Activated CD8-positive, alpha-beta memory T cell treated with anti-CD3 and anti-CD28 coated beads, Interleukin-2, amount 50 U/mL, for 24 hours (primary cell): Measurements from ENCODE around the gene JPT1.
A peak's percentile ranks its signal among the peaks of the same experiment; 100 is the strongest.
"Not testable (repeated sequence)": the region's sequence is repeated elsewhere in the genome, so short reads cannot be mapped to it uniquely, and the experiment has no call there.

Source experiments
- DNase-seq: peaks from one replicate; pipeline ENCODE4 v3.0.0-alpha.2; 2020; ENCODE audit errors: extremely low read depth

JPT1 gene

DNA sequence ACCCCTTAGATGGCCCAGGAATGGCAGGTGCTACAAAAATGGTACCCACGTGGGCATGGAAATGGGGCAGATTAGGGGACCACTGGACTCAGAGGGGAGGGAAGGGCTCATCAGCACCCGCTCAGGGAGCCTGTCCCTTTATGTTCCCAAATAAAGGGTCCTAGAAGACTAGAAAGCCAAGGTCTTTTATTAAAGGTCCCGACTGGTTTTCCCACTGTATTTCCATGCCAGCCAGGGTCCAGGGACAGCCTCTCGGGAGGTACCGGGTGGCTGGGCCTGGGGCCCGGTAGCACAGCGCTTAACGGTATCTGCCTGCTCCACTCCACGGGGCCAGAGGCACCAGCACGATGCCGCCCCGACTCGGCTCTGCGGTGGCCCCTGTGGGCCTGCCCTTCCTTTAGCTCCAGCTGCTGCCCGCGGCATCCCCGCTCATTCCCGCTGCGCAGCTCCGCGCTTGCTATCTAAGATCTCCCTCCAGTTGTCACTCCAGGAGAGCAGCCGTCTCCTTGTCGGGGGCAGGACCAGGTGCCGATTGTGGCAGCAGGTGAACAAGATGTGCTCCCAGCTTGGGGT is 24.2 kb downstream of the JPT1 start:
- no peak for DNase-seq

DNA sequence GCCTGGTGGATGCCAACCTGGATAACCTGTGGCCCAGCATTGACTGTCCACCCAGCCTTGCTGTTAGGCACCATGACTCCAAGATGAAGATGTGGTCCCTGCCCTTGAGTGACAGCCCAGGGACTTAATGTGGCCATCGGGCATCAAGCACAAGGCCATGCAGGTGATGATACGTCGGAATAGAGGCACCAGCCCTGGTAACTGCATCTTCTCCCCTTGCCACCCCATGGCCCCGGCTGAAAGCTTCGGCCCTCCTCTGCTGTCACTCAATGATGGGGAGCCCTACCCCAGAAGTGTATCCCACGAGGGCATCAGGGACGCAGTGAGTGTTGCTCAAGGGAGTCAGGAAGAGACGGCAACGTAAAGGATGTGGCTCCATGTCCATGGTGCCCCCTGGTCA is 24.7 kb downstream of the JPT1 start:
- no peak for DNase-seq

DNA sequence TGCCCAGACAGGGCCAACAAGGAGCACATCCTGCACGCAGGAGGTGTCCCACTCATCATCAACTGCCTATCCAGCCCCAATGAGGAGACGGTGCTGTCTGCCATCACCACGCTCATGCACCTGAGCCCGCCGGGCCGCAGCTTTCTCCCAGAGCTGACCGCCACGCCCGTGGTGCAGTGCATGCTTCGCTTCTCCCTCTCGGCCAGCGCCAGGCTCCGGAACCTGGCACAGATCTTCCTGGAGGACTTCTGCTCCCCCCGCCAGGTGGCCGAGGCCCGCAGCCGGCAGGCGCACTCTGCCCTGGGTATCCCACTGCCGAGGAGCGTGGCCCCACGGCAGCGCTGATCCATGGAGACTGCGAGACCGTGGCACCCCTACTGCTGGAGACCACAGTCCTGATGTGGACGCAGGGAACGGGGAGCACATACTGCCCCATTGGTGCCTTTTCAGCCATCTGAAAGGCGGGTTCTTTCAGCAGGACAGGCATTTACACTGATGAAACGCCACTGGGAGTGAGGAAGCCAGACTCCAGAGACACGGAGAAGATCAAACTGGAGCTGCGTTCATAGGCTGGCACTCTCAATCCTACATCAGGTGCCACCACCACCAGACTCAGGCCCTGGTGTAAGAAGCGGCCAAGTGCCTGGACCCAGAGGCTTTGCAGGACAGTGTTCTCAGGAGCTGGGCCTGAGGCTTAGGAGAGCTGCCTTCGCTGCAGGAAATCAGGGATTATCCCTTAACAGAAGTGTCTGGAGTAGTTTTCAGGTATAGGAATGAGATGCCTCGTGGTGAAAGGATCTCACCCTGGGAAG is 25.4 kb downstream of the JPT1 start:
- no peak for DNase-seq

DNA sequence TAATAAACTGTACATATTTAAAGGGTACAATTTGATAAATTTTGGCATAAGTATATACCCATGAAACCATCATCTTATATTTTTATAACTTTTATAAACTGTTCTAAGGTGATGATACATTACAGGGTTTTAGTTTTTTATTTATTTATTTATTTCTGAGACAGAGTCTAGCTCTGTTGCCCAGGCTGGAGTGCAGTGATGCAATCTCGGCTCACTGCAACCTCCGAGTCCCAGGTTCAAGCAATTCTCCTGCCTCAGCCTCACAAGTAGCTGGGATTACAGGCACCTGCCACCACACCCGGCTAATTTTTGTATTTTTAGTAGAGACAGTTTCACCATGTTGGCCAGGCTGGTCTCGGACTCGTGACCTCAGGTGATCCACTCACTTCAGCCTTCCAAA is 26.4 kb downstream of the JPT1 start:
- not testable (repeated sequence) for DNase-seq

DNA sequence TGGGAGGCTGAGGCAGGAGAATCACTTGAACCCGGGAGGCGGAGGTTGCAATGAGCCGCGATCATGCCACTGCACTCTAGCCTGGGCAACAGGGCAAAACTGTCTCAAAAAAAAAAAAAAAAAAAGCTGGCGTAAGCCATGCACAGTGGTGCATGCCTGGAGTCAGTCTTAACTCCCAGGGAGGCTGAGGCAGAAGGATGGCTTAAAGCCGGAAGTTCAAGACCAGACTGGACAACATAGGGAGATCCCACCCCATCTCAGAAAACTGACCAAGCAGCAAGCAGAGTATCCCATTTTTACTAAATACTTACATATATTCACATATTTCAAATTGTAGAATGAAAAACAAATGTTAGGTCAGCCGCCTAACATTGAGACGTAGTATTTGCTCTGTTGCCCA is 27.4 kb downstream of the JPT1 start:
- no peak for DNase-seq

DNA sequence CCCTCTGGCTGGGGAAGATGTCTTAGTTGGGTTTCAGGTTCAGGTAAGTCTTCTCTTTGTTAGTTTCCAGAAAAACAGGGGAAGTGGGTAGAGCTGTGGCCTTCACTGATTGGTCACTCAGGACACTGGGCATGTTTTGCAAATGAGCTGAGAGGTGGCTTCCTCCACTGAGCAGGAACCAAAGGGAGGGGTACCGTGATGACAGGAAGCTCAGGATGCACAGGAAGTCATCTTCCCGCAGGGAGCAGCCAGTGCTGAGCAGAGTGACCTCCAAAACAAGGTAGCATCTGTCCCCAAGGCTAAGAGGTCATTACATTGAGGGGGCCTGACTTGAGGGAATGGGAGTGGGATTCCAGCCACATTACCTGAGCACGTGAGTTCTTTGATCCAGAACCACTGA is 28.3 kb downstream of the JPT1 start:
- no peak for DNase-seq

DNA sequence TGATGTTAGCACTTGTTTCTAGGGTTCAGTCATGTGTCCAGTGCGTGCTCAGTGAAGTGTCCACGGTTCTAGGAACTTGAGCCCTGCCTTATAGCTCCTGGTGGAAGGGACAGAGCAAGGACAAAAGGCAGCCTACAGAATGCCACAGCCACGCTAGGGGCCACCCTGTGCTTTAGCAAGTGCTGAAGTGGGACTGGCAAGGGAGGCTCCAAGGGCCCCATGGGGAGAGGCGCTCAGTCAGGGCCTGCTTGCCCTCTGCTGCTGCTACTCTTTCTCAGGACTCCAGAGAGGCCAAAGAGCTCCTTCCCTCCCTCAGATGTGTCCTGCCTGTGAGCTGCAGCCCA is 29.5 kb downstream of the JPT1 start:
- DNase-seq = no peak

DNA sequence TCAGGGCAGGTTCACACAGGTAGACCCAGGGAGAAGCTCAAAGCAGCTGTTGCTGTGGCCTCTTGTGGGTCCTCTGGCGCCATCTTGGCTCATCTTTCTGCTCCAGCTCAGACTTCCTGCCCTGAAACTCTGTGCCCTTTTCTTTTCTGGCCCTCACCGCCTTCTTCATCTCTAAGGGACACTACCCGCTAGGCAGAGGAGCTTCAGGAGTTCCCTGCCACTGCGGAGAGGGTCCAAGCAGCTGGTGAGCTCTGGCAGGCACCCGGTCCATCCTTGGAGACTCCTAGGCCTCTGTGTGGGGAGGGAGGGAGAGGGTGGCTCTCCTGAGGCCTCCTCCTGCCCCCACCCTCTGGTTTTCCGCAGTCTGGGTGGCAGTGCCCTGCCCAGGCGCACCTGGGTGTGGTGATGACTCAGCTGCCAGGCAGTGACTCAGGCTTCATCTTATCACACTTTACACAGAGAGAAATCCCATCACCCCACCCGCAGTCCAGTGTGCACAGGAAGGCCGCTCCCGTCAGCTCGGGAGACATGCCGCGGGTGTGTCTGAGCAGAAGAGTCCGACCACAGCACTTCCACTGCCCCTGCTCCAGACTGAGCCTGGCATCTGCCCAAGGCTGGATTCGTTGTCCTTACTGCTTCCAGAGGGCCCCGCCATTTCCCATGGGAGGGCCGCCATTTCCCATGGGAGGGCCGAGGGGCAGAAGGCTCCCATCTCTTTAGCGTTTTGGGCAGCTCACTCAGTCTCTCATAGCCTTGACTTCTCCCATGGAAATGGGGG is 30.1 kb downstream of the JPT1 start:
- DNase-seq = no peak

DNA sequence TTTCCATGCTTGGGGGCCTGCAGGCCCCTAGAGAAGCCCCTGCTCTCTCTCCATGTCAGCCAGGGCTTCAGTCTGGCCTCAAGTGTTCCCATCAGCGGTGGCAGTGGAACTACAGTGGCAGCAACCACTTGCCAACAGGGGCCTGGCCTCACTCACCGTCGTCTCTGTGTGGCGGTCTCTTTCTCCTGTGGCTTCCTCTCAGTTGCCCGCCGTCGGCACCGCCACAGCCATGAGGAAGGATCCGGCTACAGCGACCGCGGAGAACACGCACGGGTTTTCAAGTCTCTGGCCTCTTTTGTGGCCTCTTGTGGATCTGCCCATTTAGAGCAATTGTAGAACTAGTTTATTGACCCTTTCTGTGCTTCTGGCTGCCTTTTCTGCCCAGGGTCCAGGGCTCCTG is 36.0 kb downstream of the JPT1 start:
- no peak for DNase-seq

DNA sequence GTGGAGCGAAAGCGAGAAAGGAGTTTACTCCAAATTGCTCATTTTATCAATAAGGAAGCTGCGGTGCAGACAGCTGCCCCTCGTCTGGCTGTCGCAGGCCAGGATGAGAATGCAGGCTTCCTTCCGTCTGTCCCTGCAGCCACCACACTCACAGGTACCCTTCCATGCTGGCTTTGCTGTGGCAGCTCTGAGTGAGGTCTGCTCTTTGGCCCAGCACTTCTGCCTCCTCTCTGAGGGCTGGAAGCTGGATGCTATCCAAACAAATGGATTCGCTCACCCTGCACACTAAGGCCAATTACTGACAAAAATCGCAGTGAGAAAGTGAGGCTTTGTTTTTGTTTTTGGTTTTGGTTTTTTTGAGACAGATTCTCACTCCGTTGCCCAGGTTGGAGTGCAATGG is 37.6 kb downstream of the JPT1 start:
- no peak for DNase-seq

DNA sequence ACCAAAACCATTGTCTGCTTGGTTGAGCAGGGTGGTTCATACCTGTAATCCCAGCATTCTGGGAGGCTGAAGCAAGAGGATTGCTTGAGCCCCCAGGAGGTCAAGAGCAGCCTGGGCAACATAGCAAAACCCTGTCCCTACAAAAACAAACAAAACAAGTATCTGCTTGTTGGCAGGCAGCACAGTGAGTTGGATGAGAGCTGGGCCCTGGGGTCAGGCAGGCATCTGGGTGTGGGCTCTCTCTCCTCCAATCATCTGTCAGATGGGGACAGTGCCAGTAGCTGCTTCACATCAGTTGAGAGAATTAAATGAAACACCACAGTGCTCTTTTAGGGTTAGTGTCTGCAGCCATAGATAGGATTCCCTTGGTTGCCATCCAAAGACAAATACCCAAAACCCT is 38.8 kb downstream of the JPT1 start:
- DNase-seq = no peak

DNA sequence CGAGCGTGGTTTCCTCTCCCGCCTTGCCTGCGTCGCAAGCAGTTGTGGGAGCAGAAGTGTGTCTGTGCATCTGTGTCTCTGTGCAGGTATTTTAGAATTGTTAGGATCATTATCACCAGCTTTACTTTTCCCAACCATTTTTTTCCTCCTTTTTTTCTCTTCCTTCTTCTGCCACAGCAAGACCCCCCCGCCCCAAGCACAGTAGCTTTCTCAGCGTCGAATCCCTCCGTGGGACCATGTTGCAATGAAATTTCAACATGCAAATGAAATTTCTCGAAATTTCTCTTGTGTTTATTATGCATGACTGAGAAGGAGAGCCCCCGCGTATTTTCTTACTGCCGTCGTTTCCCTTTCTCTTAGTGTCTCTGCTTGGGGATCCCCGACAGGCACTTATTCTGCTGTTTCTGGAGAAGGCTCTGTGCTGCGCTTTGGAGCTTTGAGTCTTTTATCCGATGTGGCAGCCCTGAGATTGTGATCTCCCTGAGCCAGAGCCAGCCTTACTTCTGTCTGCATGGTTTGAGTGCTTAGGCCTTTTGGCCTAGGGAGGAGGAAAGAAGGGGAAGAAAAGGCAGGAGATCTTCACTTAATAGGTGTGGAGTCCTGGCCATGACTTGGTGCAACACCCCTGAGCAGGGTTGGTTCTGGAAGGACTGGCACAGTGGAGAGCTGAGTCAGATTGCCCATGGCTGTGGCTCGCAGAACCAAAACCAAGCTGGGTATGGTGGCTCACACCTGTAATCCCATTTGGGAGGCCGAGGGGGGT is 39.6 kb downstream of the JPT1 start:
- no peak for DNase-seq

DNA sequence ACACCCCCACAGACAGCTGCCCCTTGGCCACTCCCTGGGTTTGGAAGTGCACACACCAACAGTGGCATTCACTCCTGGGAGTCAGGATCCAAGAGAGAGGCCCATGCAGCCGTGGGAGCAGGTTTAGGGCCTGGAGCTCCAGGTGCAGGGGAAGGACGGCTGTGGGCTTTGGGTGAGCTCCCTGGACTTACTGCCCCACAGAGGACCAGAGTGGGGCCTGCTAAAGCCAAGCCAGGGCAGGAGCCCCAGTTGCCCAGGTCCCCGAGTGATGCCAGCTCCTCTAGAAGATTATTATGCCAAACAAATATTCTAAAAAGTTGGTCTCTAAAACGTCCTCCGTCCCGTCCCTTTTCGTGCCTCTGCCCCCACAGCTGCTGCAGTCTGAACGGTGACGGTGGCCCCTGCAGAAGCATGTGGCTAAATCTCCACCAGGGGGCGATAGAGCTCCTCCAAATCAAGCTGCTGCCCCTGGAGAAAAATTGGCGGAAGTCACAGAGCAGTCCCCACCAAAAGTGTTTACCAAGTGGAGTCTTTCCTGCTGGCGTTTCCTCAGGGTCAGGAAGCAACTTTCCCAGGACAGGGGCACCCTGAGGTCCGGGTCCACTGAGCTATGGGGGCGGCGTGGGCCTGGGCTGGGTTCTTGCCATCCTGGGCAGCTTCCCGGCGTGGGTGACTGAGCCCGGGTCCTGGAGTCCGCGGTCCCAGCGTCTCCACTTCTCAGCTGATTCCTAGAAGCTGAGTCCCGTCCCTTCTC is 40.3 kb downstream of the JPT1 start:
- peak; percentile 80 for DNase-seq

DNA sequence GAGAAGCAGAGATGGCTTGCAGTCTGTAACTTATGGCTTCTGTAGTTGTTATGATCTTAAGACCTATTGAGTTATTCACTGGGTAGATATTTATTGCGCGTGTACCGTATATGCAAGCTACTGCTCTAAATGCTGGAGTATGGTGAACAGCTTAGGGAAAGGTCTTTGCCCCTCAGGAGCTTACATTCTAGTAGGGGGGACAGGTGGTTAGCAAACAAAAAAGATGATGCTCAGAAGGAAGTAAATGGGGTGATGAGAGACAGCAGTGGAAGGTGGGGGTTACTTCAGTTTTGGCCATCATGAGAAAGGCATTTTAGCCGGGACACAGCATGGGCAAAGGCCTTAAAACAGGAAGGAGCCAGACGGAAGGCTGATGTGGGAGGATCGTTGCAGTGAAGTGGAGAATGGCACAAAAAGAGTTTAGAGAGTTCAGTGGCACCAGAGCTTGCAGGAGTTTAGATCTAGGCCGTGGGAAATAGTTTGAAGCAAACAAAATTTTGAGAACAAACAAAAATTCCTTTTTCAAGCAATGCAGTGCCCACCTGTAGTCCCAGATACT is 42.5 kb downstream of the JPT1 start:
- no peak for DNase-seq

DNA sequence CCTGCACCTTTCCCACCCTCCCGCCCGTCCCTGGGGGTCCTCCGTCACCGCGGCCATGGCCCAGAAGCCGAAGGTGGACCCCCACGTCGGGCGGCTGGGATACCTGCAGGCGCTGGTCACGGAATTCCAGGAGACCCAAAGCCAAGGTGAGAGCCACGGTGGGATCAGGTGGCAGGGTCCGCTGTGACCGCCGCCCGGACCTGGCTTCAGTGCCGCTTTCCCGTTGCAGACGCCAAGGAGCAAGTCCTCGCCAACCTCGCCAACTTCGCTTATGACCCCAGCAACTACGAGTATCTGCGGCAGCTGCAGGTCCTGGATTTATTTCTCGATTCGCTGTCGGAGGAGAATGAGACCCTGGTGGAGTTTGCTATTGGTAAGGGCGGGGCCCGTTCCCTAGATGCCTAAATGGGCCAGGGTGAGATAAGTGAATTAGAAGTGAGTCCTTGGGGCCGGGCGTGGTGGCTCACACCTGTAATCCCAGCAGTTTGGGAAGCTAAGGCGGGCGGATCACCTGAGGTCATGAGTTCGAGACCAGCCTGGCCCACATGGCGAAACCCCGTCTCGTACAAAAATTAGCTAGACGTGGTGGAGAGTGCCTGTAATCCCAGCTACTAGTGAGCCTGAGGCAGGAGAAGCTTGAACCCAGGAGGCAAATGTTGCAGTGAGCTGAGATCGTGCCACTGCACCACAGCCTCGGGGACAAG is 43.9 kb downstream of the JPT1 start:
- no peak for DNase-seq

DNA sequence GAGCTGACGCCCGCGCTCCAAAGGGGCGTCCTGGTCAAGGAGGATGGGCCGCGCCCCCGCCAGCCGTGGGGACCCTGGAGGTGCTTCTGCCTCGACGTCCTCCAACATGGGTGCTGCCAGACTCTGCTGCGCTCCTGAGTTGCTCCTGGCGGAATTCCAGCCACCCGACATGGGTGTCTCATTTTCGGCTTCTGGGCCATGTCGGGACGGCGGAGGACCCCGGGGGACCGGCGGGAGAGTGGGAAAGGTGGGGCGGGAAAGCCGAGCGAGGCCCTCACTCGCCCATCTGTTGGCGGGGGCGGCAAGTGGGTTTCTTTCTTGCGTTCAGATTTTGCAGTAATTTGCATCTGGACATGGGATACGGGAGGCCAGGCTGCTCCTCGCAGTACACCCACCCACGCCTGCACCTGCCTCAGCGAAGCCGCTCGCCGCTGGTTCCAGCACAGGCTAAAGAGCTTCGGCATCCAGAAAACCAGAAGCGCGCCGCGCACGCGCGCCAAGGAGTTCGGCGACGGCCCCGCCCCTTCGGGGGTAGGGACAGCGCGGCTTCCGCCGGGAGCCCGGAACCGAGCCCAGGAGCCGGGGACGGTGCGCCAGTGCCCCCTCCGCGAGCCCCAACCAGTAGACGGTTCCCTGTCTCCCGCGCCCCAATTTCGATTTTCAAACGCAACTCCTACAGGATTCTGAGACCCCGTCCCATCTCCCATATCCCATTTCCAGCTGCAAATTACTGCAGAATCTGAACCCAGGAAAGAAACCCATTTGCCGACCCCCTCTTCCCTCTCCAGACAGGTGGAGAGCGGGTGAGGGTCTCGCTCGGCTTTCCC is 44.7 kb downstream of the JPT1 start, which contains the start of gene ARMC7:
TSS of gene ARMC7 (plus strand) at position 563 of the 827 bp plus-strand sequence. CDS start 320 bp downstream, outside the sequence.
- DNase-seq = peak; percentile 75

DNA sequence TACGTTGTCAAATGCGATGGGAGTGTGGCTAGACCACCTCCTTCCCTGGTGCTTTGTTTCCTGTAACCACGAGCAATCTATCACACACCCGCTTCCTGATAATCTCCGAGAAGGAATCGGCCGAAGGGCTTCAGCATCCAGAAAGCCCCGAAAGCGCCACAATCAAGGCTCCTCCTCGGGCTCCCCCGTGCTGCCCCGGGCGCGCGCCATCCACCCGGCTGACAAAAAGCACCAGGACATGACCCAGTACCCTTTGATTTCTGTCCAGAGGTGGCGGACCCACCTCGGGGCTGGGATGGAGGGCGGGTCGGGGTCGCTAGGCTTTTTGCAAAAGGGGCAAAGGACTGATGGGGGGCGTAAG is 45.3 kb downstream of the JPT1 start:
- DNase-seq = no peak

DNA sequence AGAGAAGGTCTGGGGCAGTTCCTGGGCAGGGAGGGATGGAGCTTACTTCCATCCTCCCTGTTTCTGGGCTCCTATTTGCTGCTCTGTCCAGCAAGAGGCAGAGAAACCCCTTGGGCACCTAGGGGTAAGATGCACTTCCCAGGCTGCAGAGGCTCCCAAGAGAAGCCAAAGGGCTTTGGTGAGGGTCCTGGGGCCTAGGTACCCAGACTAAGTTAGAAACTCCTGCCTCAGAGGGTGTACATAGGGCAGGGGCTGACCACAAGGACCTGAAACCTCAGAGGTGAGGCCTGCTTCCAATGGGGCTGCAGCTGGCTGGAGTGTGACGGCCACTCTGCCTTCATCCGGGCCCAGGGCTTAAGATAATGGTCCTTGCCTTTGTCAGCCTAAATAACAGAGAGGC is 46.1 kb downstream of the JPT1 start:
- no peak for DNase-seq
